Chondrocyte (in vitro differentiated cells): ENCODE results near the gene RANBP17. TPM values are rescaled to one million over a fixed set of nuclear protein-coding genes. Genes with fewer than 3 reads are reported as not detected.

Experiments
- DNase-seq: peaks from one replicate; pipeline ENCODE4 v3.0.0; 2021; ENCODE audit warnings: mixed read lengths, low spot score
- H3K27ac Mint-ChIP-seq: one replicate; pipeline ENCODE4 v1.8.0; 2021; ENCODE audit warnings: mild to moderate bottlenecking, moderate library complexity, mixed read lengths; ENCODE audit not compliant: unreplicated experiment
- H3K27me3 Mint-ChIP-seq: 2 replicates; pipeline ENCODE4 v1.8.0; 2021; ENCODE audit warnings: low read depth, mixed read lengths
- H3K36me3 Mint-ChIP-seq: 2 replicates; pipeline ENCODE4 v1.8.0; 2021; ENCODE audit warnings: low read depth, mixed read lengths
- H3K4me1 Mint-ChIP-seq: 2 replicates; pipeline ENCODE4 v1.8.0; 2021; ENCODE audit warnings: low read depth, mild to moderate bottlenecking, mixed read lengths
- H3K4me3 Mint-ChIP-seq: one replicate; pipeline ENCODE4 v1.8.0; 2021; ENCODE audit warnings: mild to moderate bottlenecking, moderate library complexity, mixed read lengths; ENCODE audit not compliant: unreplicated experiment
- H3K9me3 Mint-ChIP-seq: 2 replicates; pipeline ENCODE4 v1.8.0; 2021; ENCODE audit warnings: low read depth, mixed read lengths
- CTCF ChIP-seq: fragments of 200-600 bp; sonication (generic); IDR thresholded peaks from 2 replicates; pipeline ENCODE4 v1.5.0; 2021; ENCODE audit warnings: antibody characterized with exemption, mild to moderate bottlenecking, moderate library complexity
- total RNA-seq: library from RNA; stranded (reverse); gene quantifications from 3 replicates; pipeline ENCODE4 v1.2.1, GENCODE V29; 2021

Gene RANBP17
- total RNA-seq, 1 donor from 2014 or later: 24.5 TPM

- DNase-seq: no peak
- Mint-ChIP-seq H3K4me3 (no peak overlapping the region), H3K36me3 (peaks cover 13% of the 10 kb centered on the region), H3K27ac (no peak overlapping the region), H3K9me3 (peaks cover 6% of the 10 kb centered on the region), H3K4me1 (peaks cover 16% of the 10 kb centered on the region), H3K27me3 (no peaks in the 10 kb centered on the region)
- TF ChIP-seq CTCF: no peak
Observed at GRCh38 chr5:170880084-170880483, 18.3 kb downstream of the RANBP17 start.

- Mint-ChIP-seq H3K4me1 (peaks cover 9% of the 10 kb centered on the region), H3K9me3 (no peaks in the 10 kb centered on the region), H3K36me3 (peaks cover 16% of the 10 kb centered on the region), H3K27ac (no peak overlapping the region), H3K4me3 (no peak overlapping the region), H3K27me3 (no peaks in the 10 kb centered on the region)
- TF ChIP-seq CTCF: no peak
- no peak for DNase-seq
Observed at GRCh38 chr5:170882345-170882744, 20.5 kb downstream of the RANBP17 start.

GRCh38 chr5:170885256-170885655 lies 23.4 kb downstream of the RANBP17 start:
- TF ChIP-seq CTCF: no peak
- H3K27me3 Mint-ChIP-seq: no peaks in the 10 kb centered on the region
- no peak overlapping the region for H3K27ac Mint-ChIP-seq
- DNase-seq: no peak
- H3K9me3 Mint-ChIP-seq: no peaks in the 10 kb centered on the region
- no peaks in the 10 kb centered on the region for H3K4me1 Mint-ChIP-seq
- peaks cover 14% of the 10 kb centered on the region for H3K36me3 Mint-ChIP-seq
- no peak overlapping the region for H3K4me3 Mint-ChIP-seq

- no peak for TF ChIP-seq CTCF
- H3K36me3 Mint-ChIP-seq: peaks cover 13% of the 10 kb centered on the region
- H3K4me3 Mint-ChIP-seq: no peak overlapping the region
- H3K4me1 Mint-ChIP-seq: no peaks in the 10 kb centered on the region
- no peaks in the 10 kb centered on the region for H3K27me3 Mint-ChIP-seq
- no peak for DNase-seq
- H3K9me3 Mint-ChIP-seq: no peaks in the 10 kb centered on the region
- H3K27ac Mint-ChIP-seq: no peak overlapping the region
Observed at GRCh38 chr5:170885809-170886208, 24.0 kb downstream of the RANBP17 start.

- no peak overlapping the region for H3K4me3 Mint-ChIP-seq
- no peaks in the 10 kb centered on the region for H3K9me3 Mint-ChIP-seq
- TF ChIP-seq CTCF: no peak
- no peak overlapping the region for H3K27ac Mint-ChIP-seq
- H3K36me3 Mint-ChIP-seq: peaks cover 10% of the 10 kb centered on the region
- H3K27me3 Mint-ChIP-seq: no peaks in the 10 kb centered on the region
- peaks cover 3% of the 10 kb centered on the region for H3K4me1 Mint-ChIP-seq
- no peak for DNase-seq
Observed at GRCh38 chr5:170886210-170886894, 24.5 kb downstream of the RANBP17 start.
